Tibial nerve (tissue), 4 donors: ENCODE data around the gene CFAP410. TPM values are rescaled to one million over a fixed set of nuclear protein-coding genes. Genes with fewer than 3 reads are reported as not detected.

Experiments
- DNase-seq, 2 donors: peaks; one replicate each; pipeline ENCODE4 v3.0.0-alpha.2; 2019; ENCODE audit warnings: low spot score in 2 of 2
- H3K27ac ChIP-seq, 4 donors: fragments of 200-600 bp; sonication (generic) in 3 of 4; one replicate each; pipeline ENCODE4 v1.5.1; 2017 to 2019; ENCODE audit warnings: mild to moderate bottlenecking in 1 of 4
- H3K27me3 ChIP-seq, 2 donors: fragments of 200-600 bp; sonication (generic) in 1 of 2; one replicate each; pipeline versions ENCODE4 v1.5.1 to v1.6.0; 2017 to 2019
- H3K36me3 ChIP-seq, 3 donors: fragments of 200-600 bp; sonication (generic); one replicate each; pipeline ENCODE4 v1.5.1; 2018 to 2019
- H3K4me1 ChIP-seq, 4 donors: fragments of 200-600 bp; sonication (generic) in 3 of 4; one replicate each; pipeline ENCODE4 v1.5.1; 2017 to 2019
- H3K4me3 ChIP-seq, 4 donors: fragments of 200-600 bp; sonication (generic) in 3 of 4; one replicate each; pipeline ENCODE4 v1.5.1; 2017 to 2019; ENCODE audit warnings: mild to moderate bottlenecking in 1 of 4, moderate library complexity in 1 of 4
- H3K9me3 ChIP-seq, 4 donors: fragments of 200-600 bp; sonication (generic) in 3 of 4; one replicate each; pipeline ENCODE4 v1.5.1; 2017 to 2019
- CTCF ChIP-seq, 5 experiments: fragments of 200-600 bp in 3 of 5; fragments of 450-650 bp in 2 of 5; sonication (generic) in 3 of 5; IDR thresholded peaks; one replicate each; pipeline ENCODE4 v1.5.1; 2016 to 2019; ENCODE audit warnings: antibody characterized with exemption in 5 of 5, mild to moderate bottlenecking in 3 of 5, moderate library complexity in 2 of 5
- EP300 ChIP-seq, 2 donors: sonication (generic); formaldehyde crosslinking; IDR thresholded peaks; one replicate each; pipeline ENCODE4 v1.6.1; 2017; ENCODE audit warnings: antibody characterized with exemption in 2 of 2, mild to moderate bottlenecking in 1 of 2
- POLR2A ChIP-seq, 2 donors: fragments of 450-650 bp; IDR thresholded peaks; one replicate each; pipeline ENCODE4 v1.6.1; 2017; ENCODE audit warnings: antibody characterized with exemption in 2 of 2, mild to moderate bottlenecking in 2 of 2, moderate library complexity in 2 of 2
- WGBS, 2 donors: methylation state at CpG; one replicate each; pipeline ENCODE4 v1.1.5; 2018; 5-methylcytosine and 5-hydroxymethylcytosine counted together
- total RNA-seq, 4 donors: library from RNA; depleted of rRNA; stranded (reverse); fragments of >200 nt; gene quantifications; one replicate each; pipeline ENCODE4 v1.1.0, GENCODE V29; 2016

CFAP410 gene
- total RNA-seq, 4 donors from 2014 or later, result 38.0 to 69.8 (median 61.2) TPM

- Histone ChIP-seq H3K27ac (no peak overlapping the region), H3K36me3 (no peaks in the 10 kb centered on the region), H3K9me3 (peaks cover 0 to 10% (median 0%) of the 10 kb centered on the region in 4 donors), H3K27me3 (peaks cover 0 to 33% of the 10 kb centered on the region in 2 donors), H3K4me3 (no peak overlapping the region), H3K4me1 (peaks cover 0 to 4% (median 0%) of the 10 kb centered on the region in 4 donors)
- no peak for TF ChIP-seq CTCF (IDR thresholded peaks at IDR 0.05)
- TF ChIP-seq POLR2A (IDR thresholded peaks at IDR 0.05), result no peak
- no peak for TF ChIP-seq EP300 (IDR thresholded peaks at IDR 0.05)
- DNase-seq, result peak in 1 of 2 donors; percentile 9
- WGBS, 2 donors, result 30 to 62% methylated on average over 15 to 27 of the region's 29 CpGs
These were observed 31.0 kb upstream of the CFAP410 start for GRCh38 chr21:44370027-44370735.

DNA sequence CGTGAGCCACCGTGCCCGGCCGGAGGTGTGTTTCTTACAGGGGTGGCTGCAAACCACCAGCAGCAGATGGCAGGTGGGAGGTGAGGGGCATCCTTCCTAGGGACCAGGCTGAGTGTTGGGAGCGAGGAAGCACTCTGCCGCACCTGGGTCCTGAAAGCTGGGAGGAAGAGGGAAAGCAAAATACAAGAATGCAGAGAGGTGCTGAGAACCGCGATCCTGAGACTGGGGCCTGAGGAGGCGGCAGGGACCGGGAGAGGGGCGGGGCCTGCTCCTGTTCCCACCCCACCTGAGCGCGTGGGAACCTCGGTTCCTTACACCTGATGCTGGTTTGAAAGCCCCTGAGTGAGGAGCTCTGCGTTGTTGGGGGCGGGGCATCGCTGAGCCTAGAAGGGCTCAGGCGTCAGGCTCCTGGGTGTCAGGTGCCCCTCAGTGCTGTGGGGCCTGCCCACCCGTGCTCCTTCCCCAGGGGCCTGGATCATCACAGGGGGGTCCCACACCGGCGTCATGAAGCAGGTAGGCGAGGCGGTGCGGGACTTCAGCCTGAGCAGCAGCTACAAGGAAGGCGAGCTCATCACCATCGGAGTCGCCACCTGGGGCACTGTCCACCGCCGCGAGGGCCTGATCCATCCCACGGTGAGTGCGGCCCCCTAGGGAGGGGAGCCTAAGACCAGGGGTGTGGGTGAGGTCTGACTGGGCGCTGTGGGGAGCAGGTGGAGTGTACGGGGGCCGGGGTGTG, 29.7 kb upstream of the CFAP410 start:
- Histone ChIP-seq H3K4me3 (no peak overlapping the region), H3K27ac (no peak overlapping the region), H3K36me3 (no peaks in the 10 kb centered on the region), H3K27me3 (peaks cover 0 to 33% of the 10 kb centered on the region in 2 donors), H3K9me3 (peaks cover 0 to 15% (median 0%) of the 10 kb centered on the region in 4 donors), H3K4me1 (peaks cover 0 to 4% (median 0%) of the 10 kb centered on the region in 4 donors)
- 36 to 45% methylated on average over 19 to 32 of the region's 35 CpGs for WGBS, 2 donors
- DNase-seq, result peak in 1 of 2 donors; percentile 8
- no peak for TF ChIP-seq CTCF (IDR thresholded peaks at IDR 0.05)
- TF ChIP-seq POLR2A (IDR thresholded peaks at IDR 0.05), result no peak
- TF ChIP-seq EP300 (IDR thresholded peaks at IDR 0.05), result no peak

DNA sequence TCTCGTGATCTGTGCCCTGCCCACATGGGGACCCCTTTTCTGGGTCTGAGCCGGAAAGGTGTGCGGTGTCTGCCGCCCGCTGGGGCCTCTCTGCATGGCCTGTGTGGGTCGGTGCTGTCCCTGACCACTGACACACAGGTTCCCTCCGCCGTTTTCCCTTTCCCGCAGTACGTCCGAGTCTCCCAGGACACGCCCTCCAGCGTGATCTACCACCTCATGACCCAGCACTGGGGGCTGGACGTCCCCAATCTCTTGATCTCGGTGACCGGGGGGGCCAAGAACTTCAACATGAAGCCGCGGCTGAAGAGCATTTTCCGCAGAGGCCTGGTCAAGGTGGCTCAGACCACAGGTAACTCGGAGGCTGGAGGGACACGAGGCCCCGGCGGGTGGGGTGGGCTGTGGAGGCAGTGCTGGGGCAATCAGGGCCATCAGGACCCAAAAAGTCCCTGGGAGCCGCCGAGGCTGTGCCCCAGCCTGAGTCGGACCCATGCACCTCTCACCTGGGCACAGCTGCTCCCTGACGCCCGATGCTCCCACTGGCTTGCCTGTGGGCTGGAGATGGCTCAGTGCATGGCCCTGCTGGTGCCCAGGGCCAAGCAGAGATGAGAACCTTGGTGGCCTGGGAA, 27.5 kb upstream of the CFAP410 start:
- H3K4me3 ChIP-seq, result no peak overlapping the region
- H3K36me3 ChIP-seq, result no peaks in the 10 kb centered on the region
- peaks cover 0 to 4% (median 0%) of the 10 kb centered on the region in 4 donors for H3K4me1 ChIP-seq
- peak in 1 of 2 donors; percentile 10 for DNase-seq
- no peak overlapping the region for H3K27ac ChIP-seq
- 87 to 90% methylated on average over 28 of the region's 28 CpGs for WGBS, 2 donors
- peaks cover 0 to 31% of the 10 kb centered on the region in 2 donors for H3K27me3 ChIP-seq
- peaks cover 0 to 26% (median 0%) of the 10 kb centered on the region in 4 donors for H3K9me3 ChIP-seq
- no peak for TF ChIP-seq CTCF (IDR thresholded peaks at IDR 0.05)
- no peak for TF ChIP-seq EP300 (IDR thresholded peaks at IDR 0.05)
- no peak for TF ChIP-seq POLR2A (IDR thresholded peaks at IDR 0.05)

GRCh38 chr21:44365967-44366585, 26.9 kb upstream of the CFAP410 start:
- Histone ChIP-seq H3K4me1 (peaks cover 0 to 4% (median 0%) of the 10 kb centered on the region in 4 donors), H3K27me3 (peaks cover 0 to 27% of the 10 kb centered on the region in 2 donors), H3K4me3 (no peak overlapping the region), H3K36me3 (no peaks in the 10 kb centered on the region), H3K9me3 (peaks cover 0 to 26% (median 0%) of the 10 kb centered on the region in 4 donors), H3K27ac (no peak overlapping the region)
- TF ChIP-seq EP300 (IDR thresholded peaks at IDR 0.05) (no peak), POLR2A (IDR thresholded peaks at IDR 0.05) (no peak), CTCF (IDR thresholded peaks at IDR 0.05) (no peak)
- 89 to 90% methylated on average over 22 of the region's 22 CpGs for WGBS, 2 donors
- no peak for DNase-seq
